Measurements from ENCODE around the gene PYGB. TPM values are rescaled to one million over a fixed set of nuclear protein-coding genes. Genes with fewer than 3 reads are reported as not detected.

Gene PYGB
- 10 to 100 TPM; 30.3 to 90.3 TPM for total RNA-seq
- polyA plus RNA-seq = 10 to 100 TPM; 33.0 to 61.6 TPM
- long read RNA-seq, donor 1, full-length matches to known transcripts = 12 of 12 reads
- long read RNA-seq, donor 1, partial matches to known transcripts = 0 of 12 reads
- long read RNA-seq, donor 1, other reads (novel, unspliced or antisense) = 0 of 12 reads
- long read RNA-seq, donor 2, full-length matches to known transcripts = 2 of 2 reads
- long read RNA-seq, donor 2, partial matches to known transcripts = 0 of 2 reads
- long read RNA-seq, donor 2, other reads (novel, unspliced or antisense) = 0 of 2 reads
- long read RNA-seq, donor 3, full-length matches to known transcripts = 1 of 1 reads
- long read RNA-seq, donor 3, partial matches to known transcripts = 0 of 1 reads
- long read RNA-seq, donor 3, other reads (novel, unspliced or antisense) = 0 of 1 reads
- long read RNA-seq, donor 4, full-length matches to known transcripts = 1 of 1 reads
- long read RNA-seq, donor 4, partial matches to known transcripts = 0 of 1 reads
- long read RNA-seq, donor 4, other reads (novel, unspliced or antisense) = 0 of 1 reads
- long read RNA-seq, donor 5, full-length matches to known transcripts = 5 of 85 reads
- long read RNA-seq, donor 5, partial matches to known transcripts = 61 of 85 reads
- long read RNA-seq, donor 5, other reads (novel, unspliced or antisense) = 19 of 85 reads

GRCh38 chr20:25247956-25248785 lies at the start of gene PYGB:
Gene PYGB, plus strand, starts transcription at chr20:25248085. Its CDS starts 94 bp downstream, at chr20:25248179.
- Histone ChIP-seq H3K9me3 (ENCODE audit: control insufficient read depth in 4 of 4, insufficient read depth in 3 of 4, low read length in 3 of 4) (no peaks in the 10 kb centered on the region), H3K9ac (ENCODE audit: insufficient read depth in 1 of 2, low read length in 2 of 2) (peak within 1 kb of the TSS in 1 of 2 donors; percentile 42), H3K4me1 (ENCODE audit: control insufficient read depth in 5 of 5, insufficient read depth in 5 of 5, low read length in 5 of 5) (peaks cover 0 to 19% (median 7%) of the 10 kb centered on the region in 5 donors), H3K27me3 (ENCODE audit: control insufficient read depth in 3 of 3, insufficient read depth in 3 of 3, low read length in 2 of 3) (no peaks in the 10 kb centered on the region), H3K4me3 (peak within 1 kb of the TSS; percentile 95), H3K27ac (ENCODE audit: low read depth in 1 of 2, low read length in 1 of 2) (peak within 1 kb of the TSS; percentile 96 to 97), H3K36me3 (ENCODE audit: control insufficient read depth in 4 of 4, insufficient read depth in 4 of 4, low read length in 4 of 4) (peaks cover 0 to 5% (median 0%) of the 10 kb centered on the region in 4 donors)
- WGBS, 2 donors = 0% methylated on average over 106 to 113 of the region's 113 CpGs
- TF ChIP-seq, protein P1, sequence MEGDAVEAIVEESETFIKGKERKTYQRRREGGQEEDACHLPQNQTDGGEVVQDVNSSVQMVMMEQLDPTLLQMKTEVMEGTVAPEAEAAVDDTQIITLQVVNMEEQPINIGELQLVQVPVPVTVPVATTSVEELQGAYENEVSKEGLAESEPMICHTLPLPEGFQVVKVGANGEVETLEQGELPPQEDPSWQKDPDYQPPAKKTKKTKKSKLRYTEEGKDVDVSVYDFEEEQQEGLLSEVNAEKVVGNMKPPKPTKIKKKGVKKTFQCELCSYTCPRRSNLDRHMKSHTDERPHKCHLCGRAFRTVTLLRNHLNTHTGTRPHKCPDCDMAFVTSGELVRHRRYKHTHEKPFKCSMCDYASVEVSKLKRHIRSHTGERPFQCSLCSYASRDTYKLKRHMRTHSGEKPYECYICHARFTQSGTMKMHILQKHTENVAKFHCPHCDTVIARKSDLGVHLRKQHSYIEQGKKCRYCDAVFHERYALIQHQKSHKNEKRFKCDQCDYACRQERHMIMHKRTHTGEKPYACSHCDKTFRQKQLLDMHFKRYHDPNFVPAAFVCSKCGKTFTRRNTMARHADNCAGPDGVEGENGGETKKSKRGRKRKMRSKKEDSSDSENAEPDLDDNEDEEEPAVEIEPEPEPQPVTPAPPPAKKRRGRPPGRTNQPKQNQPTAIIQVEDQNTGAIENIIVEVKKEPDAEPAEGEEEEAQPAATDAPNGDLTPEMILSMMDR (IDR thresholded peaks at IDR 0.05; ENCODE audit: control extremely low read depth, extremely low read depth) = no peak
- DNase-seq (peak; percentile 84 to 90 (median 87)), ATAC-seq (ENCODE audit: insufficient read depth, low FRiP score) (peak; percentile 92)

GRCh38 chr20:25198663-25199383 lies 49.1 kb upstream of the PYGB start:
- Histone ChIP-seq H3K27ac (ENCODE audit: low read depth in 1 of 2, low read length in 1 of 2) (peak overlapping the region; percentile 28 to 78), H3K4me1 (ENCODE audit: control insufficient read depth in 5 of 5, insufficient read depth in 5 of 5, low read length in 5 of 5) (peaks cover 0 to 12% (median 2%) of the 10 kb centered on the region in 5 donors), H3K9me3 (ENCODE audit: control insufficient read depth in 4 of 4, insufficient read depth in 3 of 4, low read length in 3 of 4) (no peaks in the 10 kb centered on the region), H3K9ac (ENCODE audit: insufficient read depth in 1 of 2, low read length in 2 of 2) (no peak overlapping the region), H3K4me3 (no peak overlapping the region), H3K27me3 (ENCODE audit: control insufficient read depth in 3 of 3, insufficient read depth in 3 of 3, low read length in 2 of 3) (no peaks in the 10 kb centered on the region), H3K36me3 (ENCODE audit: control insufficient read depth in 4 of 4, insufficient read depth in 4 of 4, low read length in 4 of 4) (no peaks in the 10 kb centered on the region)
- TF ChIP-seq, protein P1 (IDR thresholded peaks at IDR 0.05; ENCODE audit: control extremely low read depth, extremely low read depth) = no peak
- ATAC-seq (ENCODE audit: insufficient read depth, low FRiP score) (no peak), DNase-seq (no peak)
- 84 to 87% methylated on average over 11 of the region's 11 CpGs for WGBS, 2 donors

DNA sequence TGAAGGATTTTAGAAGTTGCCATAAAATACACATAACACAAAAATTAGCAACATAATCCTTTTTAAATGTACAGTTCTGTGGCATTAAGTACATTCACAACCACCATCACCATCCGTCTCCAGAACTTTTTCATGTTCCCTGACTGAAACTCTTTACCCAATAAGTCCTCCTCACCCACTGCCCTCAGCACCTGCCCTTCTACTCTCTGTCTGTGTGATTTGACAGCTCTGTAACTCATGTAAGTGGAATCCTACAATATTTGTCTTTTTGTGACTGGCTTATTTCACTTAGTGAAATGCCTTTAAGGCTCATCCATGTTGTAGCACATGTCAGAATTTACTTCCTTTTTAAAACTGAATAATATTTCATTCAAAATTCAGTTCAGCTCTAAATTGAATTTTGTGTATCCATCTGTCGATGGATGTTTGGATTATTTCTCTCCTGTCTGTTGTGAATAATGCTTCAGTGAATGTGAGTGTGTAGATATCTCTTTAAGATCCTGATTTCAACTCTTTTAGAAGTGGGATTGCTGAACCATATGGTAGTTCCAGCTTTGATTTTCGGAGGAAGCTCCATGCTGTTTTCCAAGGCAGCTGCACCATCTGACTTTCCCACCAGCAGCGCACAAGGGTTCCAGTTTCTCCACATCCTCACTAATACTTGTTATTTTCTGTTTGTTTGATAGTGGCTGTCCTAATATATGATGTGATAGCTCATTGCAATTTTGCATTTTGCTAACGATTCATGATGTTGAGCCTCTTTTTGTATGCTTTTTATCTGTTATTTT lies 48.2 kb upstream of the PYGB start:
- no peak for ATAC-seq (ENCODE audit: insufficient read depth, low FRiP score)
- no peak overlapping the region for H3K9ac ChIP-seq (ENCODE audit: insufficient read depth in 1 of 2, low read length in 2 of 2)
- peaks cover 0 to 12% (median 2%) of the 10 kb centered on the region in 5 donors for H3K4me1 ChIP-seq (ENCODE audit: control insufficient read depth in 5 of 5, insufficient read depth in 5 of 5, low read length in 5 of 5)
- TF ChIP-seq, protein P1 (IDR thresholded peaks at IDR 0.05; ENCODE audit: control extremely low read depth, extremely low read depth) = no peak
- no peak for DNase-seq
- 82 to 87% methylated on average over 5 of the region's 5 CpGs for WGBS, 2 donors
- H3K9me3 ChIP-seq (ENCODE audit: control insufficient read depth in 4 of 4, insufficient read depth in 3 of 4, low read length in 3 of 4) = no peaks in the 10 kb centered on the region
- H3K27me3 ChIP-seq (ENCODE audit: control insufficient read depth in 3 of 3, insufficient read depth in 3 of 3, low read length in 2 of 3) = no peaks in the 10 kb centered on the region
- no peak overlapping the region for H3K4me3 ChIP-seq
- peak overlapping the region in 1 of 2 donors; percentile 78 for H3K27ac ChIP-seq (ENCODE audit: low read depth in 1 of 2, low read length in 1 of 2)
- H3K36me3 ChIP-seq (ENCODE audit: control insufficient read depth in 4 of 4, insufficient read depth in 4 of 4, low read length in 4 of 4) = no peaks in the 10 kb centered on the region
